NCI-H2029 (cell line): ENCODE data around the gene AGL.
"Not testable (repeated sequence)": the region's sequence is repeated elsewhere in the genome, so short reads cannot be mapped to it uniquely, and the experiment has no call there.

Experiments used
- DNase-seq: peaks from one replicate; lab custom pipeline; 2025; lab: John Stamatoyannopoulos, UW

AGL gene

GRCh38 chr1:99851850-99852454 lies 1.8 kb downstream of the AGL start:
- DNase-seq = no peak

- DNase-seq = no peak
These were observed 2.5 kb downstream of the AGL start for GRCh38 chr1:99852648-99853047.

- no peak for DNase-seq
These were observed 5.8 kb downstream of the AGL start for GRCh38 chr1:99855914-99856450.

- not testable (repeated sequence) for DNase-seq
These were observed 6.9 kb downstream of the AGL start for GRCh38 chr1:99857041-99857440.

GRCh38 chr1:99858286-99858685 lies 8.1 kb downstream of the AGL start:
- DNase-seq = no peak

GRCh38 chr1:99858881-99859280 lies 8.7 kb downstream of the AGL start:
- DNase-seq = no peak

- DNase-seq = no peak
These were observed 10.5 kb downstream of the AGL start for GRCh38 chr1:99860703-99861102.

GRCh38 chr1:99867682-99868081 lies 17.5 kb downstream of the AGL start:
- no peak for DNase-seq

GRCh38 chr1:99869304-99869703 lies 19.1 kb downstream of the AGL start:
- DNase-seq = no peak

GRCh38 chr1:99869723-99870122 lies 19.6 kb downstream of the AGL start:
- DNase-seq = no peak

- no peak for DNase-seq
These were observed 21.9 kb downstream of the AGL start for GRCh38 chr1:99872063-99872462.

GRCh38 chr1:99877568-99877967 lies 27.4 kb downstream of the AGL start:
- DNase-seq = no peak

GRCh38 chr1:99886179-99886578 lies 36.0 kb downstream of the AGL start:
- no peak for DNase-seq

GRCh38 chr1:99886841-99887240 lies 36.7 kb downstream of the AGL start:
- no peak for DNase-seq

GRCh38 chr1:99887890-99888289 lies 37.7 kb downstream of the AGL start:
- no peak for DNase-seq

GRCh38 chr1:99891997-99892396 lies 41.8 kb downstream of the AGL start:
- no peak for DNase-seq

GRCh38 chr1:99903278-99903677 lies 53.1 kb downstream of the AGL start:
- DNase-seq = not testable (repeated sequence)

- DNase-seq = no peak
These were observed 56.4 kb downstream of the AGL start for GRCh38 chr1:99906535-99906934.

- DNase-seq = no peak
These were observed 67.1 kb downstream of the AGL start for GRCh38 chr1:99917214-99917613.

- DNase-seq = no peak
These were observed 69.1 kb downstream of the AGL start for GRCh38 chr1:99919220-99919619.

- no peak for DNase-seq
These were observed 84.6 kb downstream of the AGL start for GRCh38 chr1:99934801-99935200.

GRCh38 chr1:99935534-99935933 lies 85.4 kb downstream of the AGL start:
- no peak for DNase-seq

GRCh38 chr1:99936071-99936470 lies 85.9 kb downstream of the AGL start:
- DNase-seq = no peak

- DNase-seq = no peak
These were observed 92.6 kb downstream of the AGL start for GRCh38 chr1:99942723-99943122.
